WTC11 (cell line): ENCODE results near the gene DMKN. TPM values are rescaled to one million over a fixed set of nuclear protein-coding genes. Genes with fewer than 3 reads are reported as not detected.

Source experiments
- ATAC-seq: fragments of 200-7000 bp; cut with Tn5 transposase; 2 replicates; pipeline ENCODE4 v1.10.0; 2021; ENCODE audit warnings: mild to moderate bottlenecking, moderate library complexity
- CTCF ChIA-PET: fragments of 300-600 bp; sonication (Branson Sonifier 250); formaldehyde crosslinking; loops from one replicate; lab custom pipeline; 2021; ENCODE audit warnings: antibody characterized with exemption; lab: Charles Lee
- POLR2A ChIA-PET: fragments of 350-600 bp; sonication (Branson Sonifier 250); formaldehyde crosslinking; loops from one replicate; lab custom pipeline; 2021; ENCODE audit warnings: antibody characterized with exemption; lab: Charles Lee
- DNase-seq: peaks from one replicate; pipeline ENCODE4 v3.0.0; 2021; ENCODE audit warnings: low spot score
- H3K27ac Mint-ChIP-seq: 2 replicates; pipeline ENCODE4 v1.8.0; 2021; ENCODE audit warnings: mixed read lengths
- H3K27me3 Mint-ChIP-seq: 2 replicates; pipeline ENCODE4 v1.8.0; 2021; ENCODE audit warnings: low read depth, mild to moderate bottlenecking, moderate library complexity, mixed read lengths
- H3K36me3 Mint-ChIP-seq: 2 replicates; pipeline ENCODE4 v1.8.0; 2021; ENCODE audit warnings: mixed read lengths
- H3K4me1 Mint-ChIP-seq: 2 replicates; pipeline ENCODE4 v1.8.0; 2022; ENCODE audit warnings: mixed read lengths
- H3K4me3 Mint-ChIP-seq: 2 replicates; pipeline ENCODE4 v1.8.0; 2021; ENCODE audit warnings: mild to moderate bottlenecking, moderate library complexity, mixed read lengths
- H3K9me3 Mint-ChIP-seq: 2 replicates; pipeline ENCODE4 v1.8.0; 2021; ENCODE audit warnings: mixed read lengths
- ATF3 ChIP-seq: sonication (generic); formaldehyde crosslinking; conservative IDR thresholded peaks from 2 replicates; pipeline ENCODE4 v1.8.1; 2022; ENCODE audit warnings: mild to moderate bottlenecking, missing genetic modification reagents
- CTCF ChIP-seq: fragments of 200-600 bp; IDR thresholded peaks from 2 replicates; pipeline ENCODE4 v1.8.0; 2022; ENCODE audit warnings: antibody characterized with exemption
- ESRRA ChIP-seq: sonication (generic); formaldehyde crosslinking; IDR thresholded peaks from 2 replicates; pipeline ENCODE4 v1.8.1; 2022; ENCODE audit warnings: mild to moderate bottlenecking, missing genetic modification reagents, borderline replicate concordance
- FOXK1 ChIP-seq: sonication (generic); formaldehyde crosslinking; IDR thresholded peaks from 2 replicates; pipeline ENCODE4 v1.8.0; 2022; ENCODE audit warnings: mild to moderate bottlenecking, moderate library complexity, missing genetic modification reagents
- FOXP1 ChIP-seq: sonication (generic); formaldehyde crosslinking; IDR thresholded peaks from 2 replicates; pipeline ENCODE4 v1.8.0; 2022; ENCODE audit warnings: missing genetic modification reagents, mild to moderate bottlenecking, moderate library complexity, borderline replicate concordance
- GABPB1 ChIP-seq: sonication (generic); formaldehyde crosslinking; IDR thresholded peaks from 2 replicates; pipeline ENCODE4 v1.8.1; 2023; ENCODE audit warnings: mild to moderate bottlenecking, missing genetic modification reagents
- HMGA2 ChIP-seq: fragments of 250-450 bp; sonication (Bioruptor Pico); IDR thresholded peaks from 2 replicates; pipeline ENCODE4 v1.4.0; 2021; ENCODE audit warnings: mild to moderate bottlenecking, moderate library complexity
- KAT7 ChIP-seq: sonication (generic); formaldehyde crosslinking; IDR thresholded peaks from 2 replicates; pipeline ENCODE4 v1.8.1; 2023; ENCODE audit warnings: missing genetic modification reagents, mild to moderate bottlenecking, borderline replicate concordance
- MXD4 ChIP-seq: fragments of 250-450 bp; sonication (Bioruptor Pico); IDR thresholded peaks from 2 replicates; pipeline ENCODE4 v1.8.0; 2021; ENCODE audit warnings: mild to moderate bottlenecking, moderate library complexity, borderline replicate concordance
- MYBL2 ChIP-seq: sonication (generic); formaldehyde crosslinking; IDR thresholded peaks from 2 replicates; pipeline ENCODE4 v1.8.1; 2023; ENCODE audit warnings: mild to moderate bottlenecking, moderate library complexity, missing genetic modification reagents
- NR2C2 ChIP-seq: sonication (generic); formaldehyde crosslinking; IDR thresholded peaks from 2 replicates; pipeline ENCODE4 v1.8.0; 2022; ENCODE audit warnings: mild to moderate bottlenecking, missing genetic modification reagents
- OVOL2 ChIP-seq: fragments of 250-450 bp; sonication (Bioruptor Pico); IDR thresholded peaks from 2 replicates; pipeline ENCODE4 v1.9.0; 2021; ENCODE audit warnings: mild to moderate bottlenecking, borderline replicate concordance
- PREB ChIP-seq: sonication (generic); formaldehyde crosslinking; IDR thresholded peaks from 2 replicates; pipeline ENCODE4 v1.8.1; 2022; ENCODE audit warnings: mild to moderate bottlenecking, missing genetic modification reagents, moderate library complexity, borderline replicate concordance
- RELA ChIP-seq: sonication (generic); formaldehyde crosslinking; IDR thresholded peaks from 2 replicates; pipeline ENCODE4 v1.8.1; 2022; ENCODE audit warnings: missing genetic modification reagents, mild to moderate bottlenecking, borderline replicate concordance
- SMAD4 ChIP-seq: sonication (generic); formaldehyde crosslinking; IDR thresholded peaks from 2 replicates; pipeline ENCODE4 v1.8.0; 2022; ENCODE audit warnings: mild to moderate bottlenecking, missing genetic modification reagents
- TCF7 ChIP-seq: sonication (generic); formaldehyde crosslinking; IDR thresholded peaks from 2 replicates; pipeline ENCODE4 v1.8.0; 2022; ENCODE audit warnings: mild to moderate bottlenecking, low read depth, missing genetic modification reagents, moderate library complexity
- TEAD1 ChIP-seq: sonication (generic); formaldehyde crosslinking; IDR thresholded peaks from 2 replicates; pipeline ENCODE4 v1.8.0; 2022; ENCODE audit warnings: mild to moderate bottlenecking, missing genetic modification reagents
- TP53 ChIP-seq: sonication (generic); formaldehyde crosslinking; IDR thresholded peaks from 2 replicates; pipeline ENCODE4 v1.8.1; 2023; ENCODE audit warnings: mild to moderate bottlenecking, missing genetic modification reagents
- USF1 ChIP-seq: sonication (generic); formaldehyde crosslinking; IDR thresholded peaks from 2 replicates; pipeline ENCODE4 v1.8.0; 2022; ENCODE audit warnings: mild to moderate bottlenecking, missing genetic modification reagents
- ZBTB21 ChIP-seq: sonication (generic); formaldehyde crosslinking; IDR thresholded peaks from 2 replicates; pipeline ENCODE4 v1.8.1; 2023; ENCODE audit warnings: mild to moderate bottlenecking, missing genetic modification reagents, borderline replicate concordance
- ZBTB43 ChIP-seq: sonication (generic); formaldehyde crosslinking; IDR thresholded peaks from 2 replicates; pipeline ENCODE4 v1.8.1; 2023; ENCODE audit warnings: mild to moderate bottlenecking, missing genetic modification reagents
- ZNF263 ChIP-seq: sonication (generic); formaldehyde crosslinking; IDR thresholded peaks from 2 replicates; pipeline ENCODE4 v1.8.1; 2022; ENCODE audit warnings: low read depth, mild to moderate bottlenecking, moderate library complexity, missing genetic modification reagents
- ZNF317 ChIP-seq: sonication (generic); formaldehyde crosslinking; IDR thresholded peaks from 2 replicates; pipeline ENCODE4 v1.8.1; 2023; ENCODE audit warnings: low read depth, mild to moderate bottlenecking, moderate library complexity, missing genetic modification reagents, borderline replicate concordance
- ZNF396 ChIP-seq: fragments of 250-450 bp; sonication (Bioruptor Pico); IDR thresholded peaks from 2 replicates; pipeline ENCODE4 v1.8.0; 2021; ENCODE audit warnings: mild to moderate bottlenecking, moderate library complexity, borderline replicate concordance
- ZNF425 ChIP-seq: fragments of 250-450 bp; sonication (Bioruptor Pico); conservative IDR thresholded peaks from 2 replicates; pipeline ENCODE4 v1.9.0; 2021; ENCODE audit warnings: mild to moderate bottlenecking
- total RNA-seq: library from RNA; stranded (reverse); gene quantifications from 3 replicates; pipeline ENCODE4 v1.2.3, GENCODE V29; 2021

The DMKN gene
- total RNA-seq, 1 experiment from 2014 or later = 285 TPM

GRCh38 chr19:35487656-35488182 is 25.7 kb downstream of the DMKN start (continued):
- no peak for TF ChIP-seq CTCF
- TF ChIP-seq GABPB1 (CRISPR knock-in tag) = no peak
- no peak for TF ChIP-seq TCF7 (CRISPR knock-in tag)
- TF ChIP-seq ZNF317 = no peak

GRCh38 chr19:35486268-35486708 is 27.2 kb downstream of the DMKN start:
- ChIA-PET POLR2A (no interaction called here), CTCF (interaction anchor here (1.2 to 4.4 kb wide), 4 partner anchors 9 to 134 kb away, joined by 4 to 19 read pairs (median 11); no protein-coding TSS in a partner anchor)
- Mint-ChIP-seq H3K27ac (no peak overlapping the region), H3K4me3 (no peak overlapping the region), H3K27me3 (peaks cover 27% of the 10 kb centered on the region), H3K36me3 (no peaks in the 10 kb centered on the region), H3K4me1 (no peaks in the 10 kb centered on the region), H3K9me3 (no peaks in the 10 kb centered on the region)
- ATAC-seq (no peak), DNase-seq (no peak)
- TF ChIP-seq HMGA2 (CRISPR knock-in tag) (no peak), ESRRA (no peak), MYBL2 (no peak), ZNF263 (CRISPR knock-in tag) (no peak), ZBTB21 (no peak), TEAD1 (CRISPR knock-in tag) (no peak)

GRCh38 chr19:35484252-35485036 is 29.0 kb downstream of the DMKN start:
- Mint-ChIP-seq H3K36me3 (no peaks in the 10 kb centered on the region), H3K9me3 (peaks cover 3% of the 10 kb centered on the region; the same call in 1 of the 2 replicates), H3K27me3 (peaks cover 14% of the 10 kb centered on the region), H3K27ac (no peak overlapping the region), H3K4me1 (no peaks in the 10 kb centered on the region), H3K4me3 (no peak overlapping the region)
- ATAC-seq (no peak), DNase-seq (no peak)
- ChIA-PET POLR2A (no interaction called here), CTCF (interaction anchor here (1.0 kb wide), 1 partner anchor 9 kb away, joined by 4 read pairs; no protein-coding TSS in a partner anchor)
- TF ChIP-seq PREB (CRISPR knock-in tag) (no peak), KAT7 (CRISPR knock-in tag) (no peak), NR2C2 (CRISPR knock-in tag) (no peak), FOXK1 (CRISPR knock-in tag) (no peak), ZNF396 (CRISPR knock-in tag) (no peak), ZBTB43 (CRISPR knock-in tag) (no peak), ZNF425 (CRISPR knock-in tag) (no peak), FOXP1 (CRISPR knock-in tag) (no peak), TCF7 (CRISPR knock-in tag) (no peak), ATF3 (CRISPR knock-in tag) (no peak), OVOL2 (CRISPR knock-in tag) (no peak), RELA (no peak), SMAD4 (no peak), MXD4 (CRISPR knock-in tag) (no peak), USF1 (CRISPR knock-in tag) (no peak), TP53 (CRISPR knock-in tag) (no peak)
